HepG2 (cell line): Measurements from ENCODE around the gene ZG16. TPM values are rescaled to one million over a fixed set of nuclear protein-coding genes. Genes with fewer than 3 reads are reported as not detected.
A peak's percentile ranks its signal among the peaks of the same experiment; 100 is the strongest.

Experiments used
- ATF2 ChIP-seq: sonication (generic); formaldehyde crosslinking; IDR thresholded peaks from 2 replicates; pipeline ENCODE4 v1.4.0; 2020; ENCODE audit warnings: missing genetic modification reagents
- DNMT1 ChIP-seq: sonication (generic); formaldehyde crosslinking; IDR thresholded peaks from 2 replicates; pipeline ENCODE4 v1.5.1; 2020; ENCODE audit warnings: mild to moderate bottlenecking, missing genetic modification reagents
- DR1 ChIP-seq: sonication (generic); formaldehyde crosslinking; IDR thresholded peaks from 2 replicates; pipeline ENCODE4 v1.8.0; 2021; ENCODE audit warnings: mild to moderate bottlenecking, missing genetic modification reagents, inconsistent platforms
- ELF4 ChIP-seq: sonication (generic); formaldehyde crosslinking; IDR thresholded peaks from 2 replicates; pipeline ENCODE4 v1.5.0; 2020; ENCODE audit warnings: missing genetic modification reagents, mild to moderate bottlenecking, moderate library complexity, borderline replicate concordance
- GABPB1 ChIP-seq: IDR thresholded peaks from 2 replicates; pipeline ENCODE4 v1.6.1; 2016; ENCODE audit warnings: mild to moderate bottlenecking, missing genetic modification reagents, moderate library complexity, missing compliant biosample characterization
- HOXA3 ChIP-seq: sonication (generic); formaldehyde crosslinking; IDR thresholded peaks from 2 replicates; pipeline ENCODE4 v1.5.0; 2020; ENCODE audit warnings: missing genetic modification reagents
- NCOA5 ChIP-seq: sonication (generic); formaldehyde crosslinking; IDR thresholded peaks from 2 replicates; pipeline ENCODE4 v1.4.0; 2020; ENCODE audit warnings: missing genetic modification reagents
- NFIC ChIP-seq: IDR thresholded peaks from 2 replicates; pipeline ENCODE4 v1.6.1; 2012; ENCODE audit warnings: mild to moderate bottlenecking, low read length, inconsistent platforms
- PAX8 ChIP-seq: sonication (generic); formaldehyde crosslinking; IDR thresholded peaks from 2 replicates; pipeline ENCODE4 v1.8.0; 2022; ENCODE audit warnings: mild to moderate bottlenecking, missing genetic modification reagents, borderline replicate concordance
- SP1 ChIP-seq, 2 experiments: fragments of 450-650 bp in 1 of 2; sonication (generic) in 1 of 2; formaldehyde crosslinking in 1 of 2; IDR thresholded peaks; 2 replicates each; pipeline versions ENCODE4 v1.4.0 to v1.6.1; 2016 to 2020; ENCODE audit warnings: missing genetic modification reagents in 1 of 2
- TCF12 ChIP-seq, 2 experiments: fragments of 450-650 bp in 1 of 2; sonication (generic) in 1 of 2; formaldehyde crosslinking in 1 of 2; IDR thresholded peaks; 2 replicates each; pipeline versions ENCODE4 v1.6.1 to v1.8.0; 2017 to 2022; ENCODE audit warnings: antibody characterized with exemption in 1 of 2, mild to moderate bottlenecking in 1 of 2, missing genetic modification reagents in 1 of 2, moderate library complexity in 1 of 2
- TFDP1 ChIP-seq: IDR thresholded peaks from 2 replicates; pipeline ENCODE4 v1.6.1; 2016; ENCODE audit warnings: missing compliant biosample characterization, missing genetic modification reagents, borderline replicate concordance
- THAP7 ChIP-seq: sonication (generic); formaldehyde crosslinking; IDR thresholded peaks from 2 replicates; pipeline ENCODE4 v1.8.1; 2023; ENCODE audit warnings: mild to moderate bottlenecking, missing genetic modification reagents
- ZNF33A ChIP-seq: sonication (generic); formaldehyde crosslinking; IDR thresholded peaks from 2 replicates; pipeline ENCODE4 v1.5.1; 2020; ENCODE audit warnings: missing genetic modification reagents, mild to moderate bottlenecking, moderate library complexity, borderline replicate concordance
- ZNF430 ChIP-seq: sonication (generic); formaldehyde crosslinking; IDR thresholded peaks from 2 replicates; pipeline ENCODE4 v1.9.0; 2021; ENCODE audit warnings: mild to moderate bottlenecking, missing genetic modification reagents
- ZNF496 ChIP-seq: sonication (generic); formaldehyde crosslinking; IDR thresholded peaks from 2 replicates; pipeline ENCODE4 v1.8.1; 2023; ENCODE audit warnings: mild to moderate bottlenecking, moderate library complexity, missing genetic modification reagents; ENCODE audit not compliant: insufficient replicate concordance
- ZNF7 ChIP-seq: IDR thresholded peaks from 2 replicates; pipeline ENCODE4 v1.6.1; 2016; ENCODE audit warnings: missing biosample characterization, missing genetic modification reagents
- ZNF784 ChIP-seq: sonication (generic); formaldehyde crosslinking; IDR thresholded peaks from 2 replicates; pipeline ENCODE4 v1.5.1; 2020; ENCODE audit warnings: missing genetic modification reagents, mild to moderate bottlenecking, borderline replicate concordance
- ZSCAN29 ChIP-seq: sonication (generic); formaldehyde crosslinking; conservative IDR thresholded peaks from 2 replicates; pipeline ENCODE4 v1.4.0; 2020; ENCODE audit warnings: mild to moderate bottlenecking, missing genetic modification reagents
- polyA plus RNA-seq, 8 experiments: library from polyadenylated mRNA; depleted of rRNA in 3 of 8; stranded (reverse) in 7 of 8; unstranded in 1 of 8; fragments of >200 nt; fragmentation: Illumina TruSeq in 4 of 8; extraction: Trizol in 4 of 8; gene quantifications; 2 replicates each; pipeline versions ENCODE4 v1.2.1 to v1.2.3, GENCODE V29; 2011 to 2016; ENCODE audit warnings: low read depth in 4 of 8, missing spikeins in 1 of 8, mixed read lengths in 1 of 8; ENCODE audit not compliant: insufficient read depth in 1 of 8
- total RNA-seq, 5 experiments: library from RNA; depleted of rRNA; stranded (reverse); fragments of >200 nt; fragmentation: Illumina TruSeq; extraction: Trizol; gene quantifications; 2 replicates each; pipeline ENCODE4 v1.2.3, GENCODE V29; 2016; ENCODE audit warnings: low read depth in 1 of 5

Gene ZG16
- total and polyA plus RNA-seq, 2 of the 13 experiments (the other 11 are each of a cell fraction or from before 2014, with no cell fraction given) = 0.04 to 0.07 TPM

GRCh38 chr16:29790183-29790948, 12.3 kb downstream of the ZG16 start, which contains the start of gene KIF22 (continued):
- TF ChIP-seq TCF12 (IDR thresholded peaks at IDR 0.05) (no peak), TCF12 (CRISPR knock-in tag; IDR thresholded peaks at IDR 0.05) (peak; percentile 62; the same call in 1 of the 2 replicates), ZSCAN29 (CRISPR knock-in tag) (peak; percentile 43; the same call in 1 of the 2 replicates), NCOA5 (CRISPR knock-in tag) (no peak), GABPB1 (CRISPR knock-in tag) (peak; percentile 99), ZNF430 (no peak), ZNF784 (0 out of 2 replicates have a peak, but pooled peaks have one; percentile 13), PAX8 (CRISPR knock-in tag) (no peak), ZNF33A (CRISPR knock-in tag) (peak; percentile 82; the same call in 1 of the 2 replicates), SP1 (IDR thresholded peaks at IDR 0.05) (no peak), SP1 (CRISPR knock-in tag; IDR thresholded peaks at IDR 0.05) (peak; percentile 94), TFDP1 (peak; percentile 98), THAP7 (CRISPR knock-in tag) (no peak), ATF2 (peak; percentile 88), ELF4 (CRISPR knock-in tag) (no peak), DNMT1 (CRISPR knock-in tag) (peak; percentile 77), ZNF7 (CRISPR knock-in tag) (peak; percentile 32; the same call in 1 of the 2 replicates), NFIC (no peak), ZNF496 (CRISPR knock-in tag) (no peak), HOXA3 (peak; percentile 94), DR1 (CRISPR knock-in tag) (peak; percentile 88)
